HEK293 (cell line): ENCODE data around the gene DNAJC13.
"Not testable (repeated sequence)": the region's sequence is repeated elsewhere in the genome, so short reads cannot be mapped to it uniquely, and the experiment has no call there.

Experiments used
- CTCF ChIA-PET: fragments of 350-600 bp; formaldehyde crosslinking; extraction: SDS; loops from one replicate; lab custom pipeline; 2021; ENCODE audit warnings: antibody characterized with exemption; lab: Yijun Ruan, JAX
- POLR2A ChIA-PET: fragments of 300-600 bp; formaldehyde crosslinking; extraction: SDS; loops from one replicate; lab custom pipeline; 2020; ENCODE audit warnings: antibody characterized with exemption, inconsistent platforms; lab: Yijun Ruan, JAX
- H3K27ac ChIP-seq: fragments of 200-500 bp; sonication (Bioruptor generic); 2 replicates; pipeline ENCODE4 v1.5.1; 2014; ENCODE audit warnings: low read depth, low read length, control low read depth, inconsistent platforms; ENCODE audit errors: extremely low read depth
- H3K36me3 ChIP-seq, 2 experiments: fragments of 200-500 bp in 1 of 2; sonication (Bioruptor generic) in 1 of 2; 1 replicate in 1 of 2; 2 replicates in 1 of 2; pipeline ENCODE4 v1.5.1; 2014 to 2017; ENCODE audit warnings: inconsistent platforms in 2 of 2, low read length in 2 of 2; ENCODE audit not compliant: control insufficient read depth in 2 of 2, insufficient read depth in 1 of 2
- H3K4me1 ChIP-seq: fragments of 200-500 bp; sonication (Bioruptor generic); 2 replicates; pipeline ENCODE4 v1.5.1; 2014; ENCODE audit warnings: mild to moderate bottlenecking, low read length, inconsistent platforms; ENCODE audit not compliant: control insufficient read depth, insufficient read depth
- H3K4me3 ChIP-seq: 2 replicates; pipeline ENCODE4 v1.5.1; 2011; ENCODE audit warnings: low read depth, mild to moderate bottlenecking, control low read depth, low read length, moderate library complexity
- H3K9me3 ChIP-seq: fragments of 200-500 bp; sonication (Bioruptor generic); 2 replicates; pipeline ENCODE4 v1.5.1; 2014; ENCODE audit warnings: low read depth, low read length, inconsistent platforms; ENCODE audit not compliant: control insufficient read depth, insufficient read depth
- KLF1 ChIP-seq: fragments of 450-650 bp; formaldehyde crosslinking; IDR thresholded peaks from 2 replicates; pipeline ENCODE4 v1.5.1; 2016; ENCODE audit warnings: missing biosample characterization, missing genetic modification characterization
- SETDB1 ChIP-seq: IDR thresholded peaks from one replicate; pipeline ENCODE4 v1.6.1; 2017; ENCODE audit warnings: mild to moderate bottlenecking, low read length, moderate library complexity, mixed read lengths; ENCODE audit not compliant: insufficient read length
- ZNF132 ChIP-seq: fragments of 450-650 bp; formaldehyde crosslinking; IDR thresholded peaks from 2 replicates; pipeline ENCODE4 v1.5.1; 2017; ENCODE audit warnings: missing biosample characterization, missing genetic modification characterization, borderline replicate concordance
- ZNF155 ChIP-seq: fragments of 450-650 bp; formaldehyde crosslinking; IDR thresholded peaks from 2 replicates; pipeline ENCODE4 v1.5.1; 2016; ENCODE audit warnings: missing biosample characterization, missing genetic modification characterization
- ZNF366 ChIP-seq: fragments of 450-650 bp; formaldehyde crosslinking; conservative IDR thresholded peaks from 2 replicates; pipeline ENCODE4 v1.5.1; 2016; ENCODE audit warnings: missing biosample characterization, missing genetic modification characterization
- ZNF391 ChIP-seq: fragments of 450-650 bp; formaldehyde crosslinking; IDR thresholded peaks from 2 replicates; pipeline ENCODE4 v1.5.1; 2016; ENCODE audit warnings: low read depth, missing biosample characterization, missing genetic modification characterization, borderline replicate concordance
- ZNF433 ChIP-seq: fragments of 450-650 bp; formaldehyde crosslinking; IDR thresholded peaks from 2 replicates; pipeline ENCODE4 v1.5.1; 2016; ENCODE audit warnings: missing biosample characterization, missing genetic modification characterization, low read depth
- ZNF510 ChIP-seq: fragments of 450-650 bp; formaldehyde crosslinking; IDR thresholded peaks from 2 replicates; pipeline ENCODE4 v1.5.1; 2018; ENCODE audit warnings: mild to moderate bottlenecking, missing genetic modification characterization, missing biosample characterization; ENCODE audit not compliant: insufficient replicate concordance
- ZNF555 ChIP-seq: fragments of 450-650 bp; formaldehyde crosslinking; conservative IDR thresholded peaks from 2 replicates; pipeline ENCODE4 v1.5.1; 2017; ENCODE audit warnings: missing biosample characterization, mild to moderate bottlenecking, missing genetic modification characterization, inconsistent platforms
- ZNF596 ChIP-seq: fragments of 450-650 bp; IDR thresholded peaks from 2 replicates; pipeline ENCODE4 v1.5.0; 2018; ENCODE audit warnings: missing biosample characterization, mild to moderate bottlenecking, missing genetic modification characterization, moderate library complexity
- ZNF629 ChIP-seq: fragments of 450-650 bp; formaldehyde crosslinking; IDR thresholded peaks from 2 replicates; pipeline ENCODE4 v1.5.1; 2017; ENCODE audit warnings: missing biosample characterization, missing genetic modification characterization
- TF ChIP-seq, protein P1 (sequence below): fragments of 450-650 bp; formaldehyde crosslinking; IDR thresholded peaks from 2 replicates; pipeline ENCODE4 v1.5.1; 2016; ENCODE audit warnings: missing biosample characterization, missing genetic modification characterization
- TF ChIP-seq, protein P2 (sequence below): fragments of 450-650 bp; formaldehyde crosslinking; IDR thresholded peaks from 2 replicates; pipeline ENCODE4 v1.5.1; 2017; ENCODE audit warnings: missing biosample characterization, missing genetic modification characterization
- TF ChIP-seq, protein P3 (sequence below): fragments of 450-650 bp; formaldehyde crosslinking; IDR thresholded peaks from 2 replicates; pipeline ENCODE4 v1.5.1; 2016; ENCODE audit warnings: missing biosample characterization, missing genetic modification characterization, low read depth
- TF ChIP-seq, protein P4 (sequence below): fragments of 450-650 bp; formaldehyde crosslinking; IDR thresholded peaks from 2 replicates; pipeline ENCODE4 v1.5.1; 2016; ENCODE audit warnings: missing biosample characterization, missing genetic modification characterization
- TF ChIP-seq, protein P5 (sequence below): fragments of 450-650 bp; formaldehyde crosslinking; IDR thresholded peaks from 2 replicates; pipeline ENCODE4 v1.5.1; 2016; ENCODE audit warnings: missing biosample characterization, missing genetic modification characterization

The DNAJC13 gene

DNA sequence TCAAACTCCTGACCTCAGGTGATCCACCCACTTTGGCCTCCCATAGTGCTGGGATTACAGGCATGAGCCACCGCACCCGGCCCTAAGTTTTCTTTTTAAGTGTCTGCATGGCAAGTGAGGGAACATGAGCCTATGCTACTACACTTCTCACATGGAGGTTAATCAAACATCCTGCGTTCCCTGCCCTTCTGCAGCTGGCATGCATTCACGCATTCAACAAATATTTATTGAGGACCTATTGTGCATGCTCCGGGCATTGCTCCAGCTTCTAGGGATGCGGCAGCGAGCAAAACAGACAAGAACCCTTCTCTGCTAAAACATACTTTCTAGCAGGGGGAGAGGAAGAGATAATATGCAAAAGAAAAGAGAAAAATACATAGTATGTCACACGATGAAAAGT, 137.1 kb downstream of the DNAJC13 start (continued):
- TF ChIP-seq, protein P1, sequence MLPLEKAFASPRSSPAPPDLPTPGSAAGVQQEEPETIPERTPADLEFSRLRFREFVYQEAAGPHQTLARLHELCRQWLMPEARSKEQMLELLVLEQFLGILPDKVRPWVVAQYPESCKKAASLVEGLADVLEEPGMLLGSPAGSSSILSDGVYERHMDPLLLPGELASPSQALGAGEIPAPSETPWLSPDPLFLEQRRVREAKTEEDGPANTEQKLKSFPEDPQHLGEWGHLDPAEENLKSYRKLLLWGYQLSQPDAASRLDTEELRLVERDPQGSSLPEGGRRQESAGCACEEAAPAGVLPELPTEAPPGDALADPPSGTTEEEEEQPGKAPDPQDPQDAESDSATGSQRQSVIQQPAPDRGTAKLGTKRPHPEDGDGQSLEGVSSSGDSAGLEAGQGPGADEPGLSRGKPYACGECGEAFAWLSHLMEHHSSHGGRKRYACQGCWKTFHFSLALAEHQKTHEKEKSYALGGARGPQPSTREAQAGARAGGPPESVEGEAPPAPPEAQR (tag by site-specific recombination), result no peak

DNA sequence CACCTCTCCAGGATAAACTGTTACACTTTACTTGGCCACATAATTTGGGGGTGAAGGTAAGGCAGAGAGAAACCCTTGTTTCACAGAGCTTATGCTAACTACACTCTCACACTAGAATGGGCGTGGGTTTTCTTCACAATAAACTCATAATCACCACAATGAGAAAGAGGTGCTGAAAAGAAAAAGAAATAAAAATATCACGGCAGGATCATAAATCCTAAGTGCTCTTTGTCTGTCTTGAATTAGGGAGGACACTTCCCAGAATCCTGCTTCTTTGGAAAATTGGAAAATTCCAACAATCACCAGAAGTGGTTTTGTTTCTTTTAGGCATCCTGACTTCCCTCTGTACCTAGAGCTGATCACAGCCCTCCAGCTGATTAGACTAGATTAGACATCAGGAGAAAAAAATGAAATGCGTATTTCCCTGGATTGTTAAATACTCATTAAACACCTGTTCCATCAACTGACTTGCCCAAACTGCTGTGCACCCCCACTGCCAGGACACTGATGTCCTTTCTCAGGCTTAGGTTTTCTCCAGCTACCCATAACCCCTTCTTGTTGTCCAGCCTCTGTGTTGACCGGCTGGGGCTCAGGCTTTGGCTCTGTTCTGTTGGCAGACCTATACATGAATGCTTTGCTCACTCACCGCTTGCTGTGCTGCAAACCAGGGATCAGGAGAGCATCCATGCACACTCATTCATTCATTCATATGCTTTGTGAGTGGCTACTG, 138.2 kb downstream of the DNAJC13 start:
- H3K9me3 ChIP-seq, result no peaks in the 10 kb centered on the region
- TF ChIP-seq, protein P2, sequence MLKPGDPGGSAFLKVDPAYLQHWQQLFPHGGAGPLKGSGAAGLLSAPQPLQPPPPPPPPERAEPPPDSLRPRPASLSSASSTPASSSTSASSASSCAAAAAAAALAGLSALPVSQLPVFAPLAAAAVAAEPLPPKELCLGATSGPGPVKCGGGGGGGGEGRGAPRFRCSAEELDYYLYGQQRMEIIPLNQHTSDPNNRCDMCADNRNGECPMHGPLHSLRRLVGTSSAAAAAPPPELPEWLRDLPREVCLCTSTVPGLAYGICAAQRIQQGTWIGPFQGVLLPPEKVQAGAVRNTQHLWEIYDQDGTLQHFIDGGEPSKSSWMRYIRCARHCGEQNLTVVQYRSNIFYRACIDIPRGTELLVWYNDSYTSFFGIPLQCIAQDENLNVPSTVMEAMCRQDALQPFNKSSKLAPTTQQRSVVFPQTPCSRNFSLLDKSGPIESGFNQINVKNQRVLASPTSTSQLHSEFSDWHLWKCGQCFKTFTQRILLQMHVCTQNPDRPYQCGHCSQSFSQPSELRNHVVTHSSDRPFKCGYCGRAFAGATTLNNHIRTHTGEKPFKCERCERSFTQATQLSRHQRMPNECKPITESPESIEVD (tag by site-specific recombination), result no peak
- no peak for TF ChIP-seq KLF1 (tag by site-specific recombination)
- no peak for TF ChIP-seq ZNF391 (tag by site-specific recombination)
- TF ChIP-seq, protein P3, sequence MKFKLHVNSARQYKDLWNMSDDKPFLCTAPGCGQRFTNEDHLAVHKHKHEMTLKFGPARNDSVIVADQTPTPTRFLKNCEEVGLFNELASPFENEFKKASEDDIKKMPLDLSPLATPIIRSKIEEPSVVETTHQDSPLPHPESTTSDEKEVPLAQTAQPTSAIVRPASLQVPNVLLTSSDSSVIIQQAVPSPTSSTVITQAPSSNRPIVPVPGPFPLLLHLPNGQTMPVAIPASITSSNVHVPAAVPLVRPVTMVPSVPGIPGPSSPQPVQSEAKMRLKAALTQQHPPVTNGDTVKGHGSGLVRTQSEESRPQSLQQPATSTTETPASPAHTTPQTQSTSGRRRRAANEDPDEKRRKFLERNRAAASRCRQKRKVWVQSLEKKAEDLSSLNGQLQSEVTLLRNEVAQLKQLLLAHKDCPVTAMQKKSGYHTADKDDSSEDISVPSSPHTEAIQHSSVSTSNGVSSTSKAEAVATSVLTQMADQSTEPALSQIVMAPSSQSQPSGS (tag by site-specific recombination), result no peak
- TF ChIP-seq ZNF366, result no peak
- TF ChIP-seq, protein P4, sequence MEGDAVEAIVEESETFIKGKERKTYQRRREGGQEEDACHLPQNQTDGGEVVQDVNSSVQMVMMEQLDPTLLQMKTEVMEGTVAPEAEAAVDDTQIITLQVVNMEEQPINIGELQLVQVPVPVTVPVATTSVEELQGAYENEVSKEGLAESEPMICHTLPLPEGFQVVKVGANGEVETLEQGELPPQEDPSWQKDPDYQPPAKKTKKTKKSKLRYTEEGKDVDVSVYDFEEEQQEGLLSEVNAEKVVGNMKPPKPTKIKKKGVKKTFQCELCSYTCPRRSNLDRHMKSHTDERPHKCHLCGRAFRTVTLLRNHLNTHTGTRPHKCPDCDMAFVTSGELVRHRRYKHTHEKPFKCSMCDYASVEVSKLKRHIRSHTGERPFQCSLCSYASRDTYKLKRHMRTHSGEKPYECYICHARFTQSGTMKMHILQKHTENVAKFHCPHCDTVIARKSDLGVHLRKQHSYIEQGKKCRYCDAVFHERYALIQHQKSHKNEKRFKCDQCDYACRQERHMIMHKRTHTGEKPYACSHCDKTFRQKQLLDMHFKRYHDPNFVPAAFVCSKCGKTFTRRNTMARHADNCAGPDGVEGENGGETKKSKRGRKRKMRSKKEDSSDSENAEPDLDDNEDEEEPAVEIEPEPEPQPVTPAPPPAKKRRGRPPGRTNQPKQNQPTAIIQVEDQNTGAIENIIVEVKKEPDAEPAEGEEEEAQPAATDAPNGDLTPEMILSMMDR, result no peak
- no peak for TF ChIP-seq ZNF510
- no peak for TF ChIP-seq ZNF433
- TF ChIP-seq ZNF155, result no peak
- no peak for TF ChIP-seq ZNF132 (tag by site-specific recombination)
- no peak for TF ChIP-seq SETDB1
- no peak for TF ChIP-seq ZNF555 (tag by site-specific recombination)
- no peak for TF ChIP-seq ZNF596 (tag by site-specific recombination)
- TF ChIP-seq ZNF629 (tag by site-specific recombination), result no peak
- TF ChIP-seq, protein P5, sequence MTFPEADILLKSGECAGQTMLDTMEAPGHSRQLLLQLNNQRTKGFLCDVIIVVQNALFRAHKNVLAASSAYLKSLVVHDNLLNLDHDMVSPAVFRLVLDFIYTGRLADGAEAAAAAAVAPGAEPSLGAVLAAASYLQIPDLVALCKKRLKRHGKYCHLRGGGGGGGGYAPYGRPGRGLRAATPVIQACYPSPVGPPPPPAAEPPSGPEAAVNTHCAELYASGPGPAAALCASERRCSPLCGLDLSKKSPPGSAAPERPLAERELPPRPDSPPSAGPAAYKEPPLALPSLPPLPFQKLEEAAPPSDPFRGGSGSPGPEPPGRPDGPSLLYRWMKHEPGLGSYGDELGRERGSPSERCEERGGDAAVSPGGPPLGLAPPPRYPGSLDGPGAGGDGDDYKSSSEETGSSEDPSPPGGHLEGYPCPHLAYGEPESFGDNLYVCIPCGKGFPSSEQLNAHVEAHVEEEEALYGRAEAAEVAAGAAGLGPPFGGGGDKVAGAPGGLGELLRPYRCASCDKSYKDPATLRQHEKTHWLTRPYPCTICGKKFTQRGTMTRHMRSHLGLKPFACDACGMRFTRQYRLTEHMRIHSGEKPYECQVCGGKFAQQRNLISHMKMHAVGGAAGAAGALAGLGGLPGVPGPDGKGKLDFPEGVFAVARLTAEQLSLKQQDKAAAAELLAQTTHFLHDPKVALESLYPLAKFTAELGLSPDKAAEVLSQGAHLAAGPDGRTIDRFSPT (tag by site-specific recombination), result no peak
- CTCF ChIA-PET, result no interaction called here
- peaks cover 0 to 9% of the 10 kb centered on the region in 2 experiments; a peak in 1 of 3 replicates for H3K36me3 ChIP-seq
- H3K4me1 ChIP-seq, result no peaks in the 10 kb centered on the region
- no peak overlapping the region for H3K4me3 ChIP-seq
- POLR2A ChIA-PET, result no interaction called here
- H3K27ac ChIP-seq, result no peak overlapping the region

DNA sequence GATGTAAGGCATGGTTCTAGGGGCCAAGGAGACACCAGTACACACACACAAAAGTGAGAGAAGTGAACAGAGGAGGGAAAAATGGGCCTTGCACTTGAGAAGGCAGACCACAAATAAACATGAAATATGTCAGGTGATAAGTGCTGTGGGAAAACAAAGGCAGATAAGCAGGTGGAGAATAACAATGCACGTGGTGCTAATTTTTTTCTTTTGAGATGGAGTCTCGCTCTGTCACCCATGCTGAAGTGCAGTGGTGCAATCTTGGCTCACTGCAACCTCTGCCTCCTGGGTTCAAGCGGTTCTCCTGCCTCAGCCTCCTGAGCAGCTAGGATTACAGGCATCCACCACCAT, 138.7 kb downstream of the DNAJC13 start:
- CTCF ChIA-PET, H3K4me1 ChIP-seq, H3K4me3 ChIP-seq, H3K27ac ChIP-seq, POLR2A ChIA-PET, H3K9me3 ChIP-seq: not testable (repeated sequence)
- peaks cover 0 to 13% of the 10 kb centered on the region in 2 experiments; a peak in 1 of 3 replicates for H3K36me3 ChIP-seq
